GM21360 (cell line): ENCODE measurements around the gene MMP2.

Source experiments
- ATAC-seq: cut with Tn5 transposase; IDR thresholded peaks from one replicate; pipeline ENCODE4 v1.9.1; 2021; ENCODE audit warnings: mild to moderate bottlenecking, moderate library complexity; ENCODE audit not compliant: unreplicated experiment

MMP2 gene

DNA sequence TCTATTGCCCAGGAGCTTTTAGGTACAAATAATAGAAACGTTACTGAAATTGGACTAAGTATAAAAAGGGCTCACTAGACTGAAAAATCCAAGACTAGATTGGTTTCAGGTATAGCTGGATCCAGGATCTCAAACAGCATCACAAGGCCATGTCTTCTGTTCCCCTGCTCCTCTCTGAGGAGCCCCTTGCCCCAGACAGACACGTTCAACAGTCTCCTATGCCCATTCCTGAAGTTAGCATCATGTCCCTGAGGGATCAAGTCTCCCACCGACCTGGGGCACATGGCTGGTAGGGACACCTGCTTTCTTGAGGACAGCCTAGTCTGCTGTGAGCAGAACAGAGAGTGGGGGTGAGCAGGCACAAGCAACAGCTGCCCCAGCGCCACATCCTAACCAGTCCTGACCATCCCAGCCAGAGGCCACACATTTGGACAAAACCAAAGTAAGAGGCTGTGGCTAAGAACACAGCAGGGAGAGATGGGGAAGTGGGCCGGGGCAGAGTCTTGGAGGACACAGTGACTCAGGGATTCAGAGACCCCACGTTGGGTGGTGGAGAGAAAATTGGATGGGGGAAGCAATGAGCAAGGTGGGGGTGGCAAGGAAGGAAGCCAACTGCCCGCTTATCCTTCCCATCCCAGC, 10.5 kb upstream of the MMP2 start:
- no peak for ATAC-seq

DNA sequence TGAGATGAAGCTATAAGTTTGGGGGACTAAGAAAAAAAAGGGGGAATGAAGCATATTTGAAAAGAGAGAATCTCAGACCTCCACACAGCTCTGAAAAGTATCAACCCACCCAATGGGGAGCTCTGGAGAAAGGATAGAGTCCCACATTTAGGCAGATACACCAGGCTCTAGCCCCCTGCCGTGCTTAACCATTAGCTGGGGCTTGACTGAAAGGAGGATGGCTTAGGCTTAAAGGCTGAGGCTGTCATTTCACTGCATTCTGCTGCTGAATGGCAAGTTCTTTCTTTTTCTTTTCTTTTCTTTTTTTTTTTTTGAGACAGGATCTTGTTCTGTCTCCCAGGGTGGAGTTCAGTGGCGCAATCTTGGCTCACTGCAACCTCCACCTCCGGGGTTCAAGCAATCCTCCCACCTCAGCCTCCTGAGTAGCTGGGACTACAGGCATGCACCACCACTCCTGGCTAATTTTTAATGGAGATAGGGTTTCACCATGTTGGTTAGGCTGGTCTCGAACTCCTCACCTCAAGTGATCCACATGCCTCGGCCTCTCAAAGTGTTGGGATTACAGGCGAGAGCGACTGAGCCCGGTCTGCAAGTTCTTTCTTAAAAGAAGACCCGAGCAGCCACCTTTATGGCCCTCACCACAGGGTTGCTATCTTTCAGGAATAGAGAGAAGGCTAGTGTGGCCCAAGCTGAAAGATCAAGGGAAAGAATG, 9.0 kb upstream of the MMP2 start:
- ATAC-seq = no peak

DNA sequence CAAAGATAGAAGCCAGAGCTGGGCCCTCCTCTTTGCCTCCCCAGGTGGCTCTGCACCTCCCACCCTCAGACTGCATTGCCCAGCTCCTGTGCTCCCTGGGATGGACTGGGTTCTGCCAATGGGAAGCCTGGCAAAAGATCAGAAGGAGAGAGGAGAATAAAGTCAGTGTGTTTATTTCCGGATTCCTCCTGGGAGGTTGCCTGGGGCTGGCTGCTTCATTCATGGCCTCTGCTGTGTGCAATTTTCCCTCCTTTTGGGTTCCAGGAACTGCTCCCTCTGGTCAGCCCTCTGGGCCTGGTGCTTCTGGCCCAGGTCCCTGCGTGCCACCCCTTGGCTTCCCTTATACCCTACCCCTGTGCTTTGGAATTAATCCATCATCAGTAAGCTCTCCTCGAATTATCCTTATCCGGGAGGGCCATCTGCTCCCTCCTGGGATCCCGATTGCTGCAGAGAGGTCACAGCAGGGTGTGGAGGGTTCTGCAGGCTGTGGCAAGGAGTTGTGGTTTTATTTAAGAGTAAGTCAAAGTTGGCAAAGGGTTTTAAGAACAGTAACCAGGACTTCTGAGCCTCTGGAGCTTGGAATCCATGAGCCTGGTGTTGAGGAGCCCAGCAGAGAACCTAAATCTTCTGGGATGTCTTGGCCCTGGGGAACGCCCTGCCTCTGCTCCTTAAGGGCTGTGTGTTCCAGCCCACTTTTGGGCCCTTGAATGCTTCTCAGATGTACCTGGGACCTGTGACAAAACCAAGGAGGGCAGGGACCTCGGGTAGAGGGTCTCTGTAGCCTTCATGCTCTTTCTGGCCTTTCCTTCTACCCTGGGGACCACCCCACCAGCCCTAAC, 8.2 kb upstream of the MMP2 start:
- no peak for ATAC-seq

DNA sequence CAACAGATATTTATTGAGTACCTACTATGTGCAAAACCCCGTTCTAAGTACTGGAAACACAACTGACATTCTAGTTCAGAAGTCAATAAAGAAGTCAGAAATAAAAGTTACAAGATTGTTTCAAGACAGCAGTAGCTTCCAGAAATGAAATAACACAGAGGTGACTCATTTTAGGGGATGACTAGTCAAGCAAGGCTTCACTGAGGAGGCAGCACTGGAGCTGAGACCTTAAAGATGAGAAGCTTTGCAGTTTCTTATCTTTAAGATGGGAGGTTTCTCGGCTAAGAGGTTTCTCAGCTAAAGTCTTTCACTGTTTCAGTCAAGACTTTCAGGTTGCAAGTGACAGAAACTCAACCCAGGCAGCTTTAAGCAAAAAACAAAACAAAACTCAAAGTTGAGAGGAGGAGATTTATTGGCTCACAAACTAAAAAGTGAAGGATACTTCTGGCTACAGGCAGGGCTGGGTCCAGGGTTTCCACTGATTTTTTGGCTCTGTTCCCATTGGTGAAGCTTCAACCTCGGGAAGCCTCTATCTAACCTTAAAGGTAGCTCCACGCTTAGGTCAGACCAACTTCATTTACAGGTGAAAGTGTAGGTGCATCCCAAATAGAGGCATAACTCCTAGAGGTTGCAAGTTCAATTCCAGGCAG, 7.4 kb upstream of the MMP2 start:
- peak; percentile 94 for ATAC-seq

DNA sequence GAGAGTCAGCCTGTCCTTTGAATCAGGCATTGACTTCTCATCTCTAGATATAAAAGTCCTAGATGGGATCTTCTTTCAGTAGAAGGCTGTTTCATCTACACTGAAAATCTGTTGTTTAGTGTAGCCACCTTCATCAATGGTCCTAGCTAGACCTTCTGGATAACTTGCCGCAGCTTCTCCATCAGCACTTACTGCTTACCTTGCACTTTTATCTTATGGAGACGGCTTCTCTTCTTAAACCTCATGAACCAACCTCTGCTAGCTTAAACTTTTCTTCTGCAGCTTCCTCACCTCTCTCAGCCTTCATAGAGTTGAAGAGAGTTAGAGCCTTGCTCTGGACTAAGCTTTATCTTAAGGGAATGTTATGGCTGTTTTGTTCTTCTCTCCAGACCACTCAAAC, 5.4 kb upstream of the MMP2 start:
- no peak for ATAC-seq

DNA sequence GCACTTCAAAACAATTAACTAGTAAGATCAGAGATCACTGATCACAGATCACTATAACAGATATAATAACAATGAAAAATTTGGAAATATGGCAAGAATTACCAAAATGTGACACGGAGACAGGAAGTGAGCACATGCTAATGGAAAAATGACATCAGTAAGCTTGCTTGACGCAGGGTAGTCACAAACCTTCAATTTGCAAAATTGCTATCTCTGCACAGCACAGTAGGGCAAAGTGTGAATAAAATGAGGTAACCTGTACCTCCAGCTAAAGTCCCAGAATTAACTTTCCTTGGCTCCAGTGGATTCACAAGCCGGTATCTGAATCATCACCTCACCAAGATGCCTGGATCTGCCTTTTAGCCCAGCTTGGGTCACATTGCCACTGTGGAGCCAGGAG, 4.2 kb upstream of the MMP2 start:
- ATAC-seq = no peak

DNA sequence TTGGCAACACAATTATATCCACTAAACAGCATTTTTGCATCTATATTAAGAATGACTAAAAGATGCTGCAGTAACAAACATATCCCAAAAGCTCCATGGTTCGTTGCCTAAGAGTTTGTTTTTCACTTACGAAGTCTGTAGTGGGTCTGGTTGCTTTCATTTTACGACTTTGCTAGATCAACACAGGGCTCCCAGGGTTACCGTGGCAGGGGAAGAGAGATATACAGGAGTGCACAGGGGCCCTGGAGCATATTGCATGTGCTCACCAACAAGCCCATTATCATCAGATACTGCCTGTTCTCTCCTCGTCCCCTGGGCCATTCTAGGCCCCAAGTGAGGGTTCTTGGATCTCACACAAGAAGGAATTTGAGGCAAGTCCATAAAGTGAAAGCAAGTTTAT, 3.1 kb upstream of the MMP2 start:
- no peak for ATAC-seq

DNA sequence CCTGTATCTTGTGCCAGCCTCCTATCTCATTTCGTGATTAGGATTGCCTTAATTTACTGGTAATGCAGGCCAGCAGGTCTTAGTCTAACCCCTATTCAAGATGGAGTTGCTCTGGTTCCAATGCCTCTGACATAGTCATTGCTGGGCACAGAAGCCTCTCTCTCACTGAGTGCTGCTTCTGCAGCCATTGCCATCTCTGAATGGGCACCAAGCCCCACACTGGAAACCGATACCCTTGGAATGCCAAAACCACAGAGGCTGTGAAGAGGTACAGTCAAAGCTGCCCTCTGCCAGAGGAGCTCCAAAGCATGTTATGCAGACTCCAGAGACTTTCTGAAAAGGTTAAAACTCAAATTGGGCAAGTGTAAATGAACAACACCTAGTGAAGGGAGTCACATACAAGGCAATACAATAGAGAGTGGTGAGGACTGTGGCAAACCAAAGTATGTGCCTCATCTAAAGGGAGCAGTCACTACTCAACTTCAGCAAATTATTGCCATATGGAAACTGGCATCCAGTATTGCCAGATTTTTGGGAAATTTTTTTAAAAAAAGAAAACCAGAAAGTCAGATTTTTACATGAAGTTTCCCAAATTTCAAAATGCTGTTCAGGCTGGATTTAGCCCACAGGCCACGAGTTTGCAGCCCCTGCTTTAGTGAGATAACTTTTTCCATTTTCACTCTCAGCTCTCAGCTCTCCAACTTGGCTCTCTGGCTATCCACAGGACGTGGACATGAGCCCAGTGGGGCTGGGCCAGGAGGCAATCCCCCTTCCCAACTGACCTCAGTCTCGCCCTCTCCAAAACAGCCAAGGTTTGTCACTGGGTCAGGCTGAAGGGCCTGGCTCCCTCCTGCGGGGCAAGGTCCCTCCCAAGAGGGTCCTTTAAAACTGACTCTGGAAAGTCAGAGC, 2.1 kb upstream of the MMP2 start:
- no peak for ATAC-seq

DNA sequence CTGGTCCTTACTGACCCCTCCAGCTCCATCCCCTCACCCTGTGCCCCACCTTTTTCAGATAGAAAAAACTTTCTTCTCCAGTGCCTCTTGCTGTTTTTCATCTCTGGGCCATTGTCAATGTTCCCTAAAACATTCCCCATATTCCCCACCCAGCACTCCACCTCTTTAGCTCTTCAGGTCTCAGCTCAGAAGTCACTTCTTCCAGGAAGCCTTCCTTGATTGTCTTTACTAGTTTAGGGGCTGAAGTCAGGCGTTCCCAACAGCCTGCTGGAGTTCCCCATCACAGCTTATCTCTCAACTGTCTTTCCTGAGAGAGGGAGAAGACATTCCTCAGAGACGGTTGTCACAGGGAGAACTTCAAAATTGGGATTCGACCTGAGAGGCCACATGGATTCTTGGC, 1.3 kb upstream of the MMP2 start:
- ATAC-seq = no peak

DNA sequence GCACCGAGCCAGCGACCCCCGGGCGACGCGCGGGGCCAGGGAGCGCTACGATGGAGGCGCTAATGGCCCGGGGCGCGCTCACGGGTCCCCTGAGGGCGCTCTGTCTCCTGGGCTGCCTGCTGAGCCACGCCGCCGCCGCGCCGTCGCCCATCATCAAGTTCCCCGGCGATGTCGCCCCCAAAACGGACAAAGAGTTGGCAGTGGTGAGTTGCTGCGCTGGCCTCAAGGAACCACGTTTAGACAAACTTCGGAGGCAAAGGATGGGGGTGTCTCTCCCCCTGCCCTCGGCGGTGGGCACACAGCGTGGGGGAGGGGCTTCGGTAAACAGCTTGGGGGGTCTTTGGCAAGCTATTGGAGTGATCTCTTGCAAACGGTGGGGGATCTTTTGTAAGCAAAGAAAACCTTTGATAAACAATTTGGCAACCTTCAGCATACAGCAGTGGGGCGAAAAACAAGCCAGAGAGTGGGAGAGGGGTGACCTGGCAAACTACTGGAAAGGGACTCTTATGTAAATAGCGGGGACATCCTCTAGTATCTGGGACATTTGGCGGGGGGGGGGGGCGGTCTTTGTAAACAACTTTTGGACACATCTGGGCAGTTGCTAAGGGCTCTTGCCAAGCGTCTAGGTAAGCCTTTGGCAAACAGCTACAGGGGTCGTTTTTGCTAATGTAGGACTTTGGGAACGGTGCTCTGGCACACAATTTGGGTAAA, 587 bp downstream of the MMP2 start:
- ATAC-seq = no peak

DNA sequence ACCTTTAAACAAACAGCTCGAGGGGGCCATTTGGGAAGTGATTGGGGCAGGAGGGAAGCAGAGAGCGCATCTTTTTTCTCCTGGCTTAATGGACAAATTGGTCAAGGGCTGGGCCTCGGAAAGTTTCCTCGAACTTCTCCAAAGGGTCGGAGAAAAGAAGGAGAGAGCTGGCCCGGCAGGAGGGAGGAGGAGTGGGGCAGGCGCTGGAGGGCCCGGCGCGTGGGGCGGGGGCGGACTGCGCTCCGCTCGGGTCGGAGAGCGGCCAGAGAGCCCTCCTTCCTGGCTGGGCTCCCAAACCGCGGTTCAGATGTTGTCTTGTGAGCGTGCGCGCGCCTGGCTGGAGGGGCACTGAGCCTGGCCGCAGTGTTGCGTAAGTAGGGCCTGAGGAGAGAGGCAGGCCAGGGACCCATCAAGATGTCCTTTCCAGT, 1.2 kb downstream of the MMP2 start:
- no peak for ATAC-seq

DNA sequence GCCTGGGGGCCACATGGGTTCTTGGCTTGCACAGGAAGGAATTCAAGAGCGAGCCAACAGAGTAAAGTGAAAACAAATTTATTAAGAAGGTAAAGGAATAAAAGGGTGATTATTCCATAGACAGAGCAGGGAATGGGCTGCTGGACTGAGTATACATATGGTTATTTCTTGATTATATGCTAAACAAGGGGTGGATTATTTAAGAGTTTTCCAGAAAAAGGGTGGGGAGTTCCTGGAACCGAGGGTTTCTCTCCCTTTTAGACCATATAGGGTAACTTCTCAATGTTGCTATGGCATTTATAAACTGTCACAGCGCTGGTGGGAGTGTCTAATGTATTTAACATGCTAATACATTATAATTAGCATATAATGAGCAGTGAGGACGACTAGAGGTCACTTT, 2.0 kb downstream of the MMP2 start:
- ATAC-seq = no peak

DNA sequence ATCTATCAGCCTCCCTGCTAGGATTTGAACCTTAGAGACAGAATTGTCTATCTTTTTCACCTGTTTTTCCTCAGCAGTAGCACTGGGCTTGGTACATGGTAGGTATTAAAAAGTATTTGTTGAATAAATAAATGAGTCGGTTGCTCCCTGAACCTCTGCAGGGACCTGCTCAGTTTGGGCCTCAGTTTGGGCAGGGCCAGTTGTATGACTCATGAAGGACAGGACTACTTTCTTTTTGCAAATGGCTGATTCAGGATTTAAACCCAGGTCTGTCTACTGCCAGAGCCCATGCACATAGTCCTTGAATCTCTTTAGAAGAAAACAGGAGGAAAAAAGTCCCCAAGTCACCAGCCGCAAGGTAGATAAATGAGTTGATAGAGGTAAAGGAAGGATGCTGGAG, 3.1 kb downstream of the MMP2 start:
- ATAC-seq = no peak

DNA sequence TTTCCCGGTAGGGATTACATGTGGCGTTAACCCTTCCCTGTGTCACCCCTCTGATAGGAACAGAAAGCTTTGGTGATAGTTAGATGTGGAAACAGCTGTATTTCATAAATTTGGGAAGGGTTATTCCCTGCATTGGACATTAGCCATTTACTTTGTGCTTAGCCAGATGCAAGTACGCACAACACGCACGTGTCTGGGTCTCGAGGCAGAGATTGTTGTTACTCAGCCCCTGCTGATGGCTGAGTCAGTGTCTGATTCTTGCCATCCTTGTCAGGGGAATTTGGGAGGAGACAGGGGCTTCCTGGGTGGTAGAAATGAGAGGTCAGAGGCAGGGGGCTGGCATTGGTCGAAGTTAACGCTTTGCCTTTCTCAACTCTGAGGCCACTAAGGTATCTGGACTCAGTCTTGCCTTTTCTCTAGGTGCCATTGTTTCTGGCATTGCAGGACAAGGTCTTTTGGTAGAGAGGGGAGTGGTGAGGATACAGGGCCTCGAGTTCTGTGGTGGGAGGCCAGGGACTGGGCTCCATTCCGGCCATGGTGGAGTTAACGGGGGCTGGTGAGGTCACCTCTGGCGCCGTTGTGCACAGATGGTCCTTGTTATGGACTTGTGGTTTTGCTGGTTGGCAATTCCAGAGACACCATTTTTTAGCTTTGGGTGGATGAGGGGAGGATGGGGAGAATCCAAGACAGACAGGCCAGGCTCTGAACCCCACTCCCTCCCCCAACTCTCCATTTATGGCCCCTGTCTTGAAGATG, 8.2 kb downstream of the MMP2 start:
- ATAC-seq = no peak

DNA sequence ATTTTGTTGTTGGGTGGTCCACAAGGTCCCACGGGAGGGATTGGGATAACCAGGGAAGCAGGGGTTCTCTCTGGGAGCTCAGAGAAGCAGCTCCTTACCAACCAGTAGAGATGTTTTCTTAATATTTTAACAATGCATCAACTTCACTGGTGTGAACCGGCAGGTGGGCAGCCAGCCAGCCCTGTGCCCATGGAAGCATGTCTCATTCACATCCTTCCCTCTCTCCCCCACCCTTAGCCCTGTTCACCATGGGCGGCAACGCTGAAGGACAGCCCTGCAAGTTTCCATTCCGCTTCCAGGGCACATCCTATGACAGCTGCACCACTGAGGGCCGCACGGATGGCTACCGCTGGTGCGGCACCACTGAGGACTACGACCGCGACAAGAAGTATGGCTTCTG, 9.3 kb downstream of the MMP2 start:
- ATAC-seq = no peak

DNA sequence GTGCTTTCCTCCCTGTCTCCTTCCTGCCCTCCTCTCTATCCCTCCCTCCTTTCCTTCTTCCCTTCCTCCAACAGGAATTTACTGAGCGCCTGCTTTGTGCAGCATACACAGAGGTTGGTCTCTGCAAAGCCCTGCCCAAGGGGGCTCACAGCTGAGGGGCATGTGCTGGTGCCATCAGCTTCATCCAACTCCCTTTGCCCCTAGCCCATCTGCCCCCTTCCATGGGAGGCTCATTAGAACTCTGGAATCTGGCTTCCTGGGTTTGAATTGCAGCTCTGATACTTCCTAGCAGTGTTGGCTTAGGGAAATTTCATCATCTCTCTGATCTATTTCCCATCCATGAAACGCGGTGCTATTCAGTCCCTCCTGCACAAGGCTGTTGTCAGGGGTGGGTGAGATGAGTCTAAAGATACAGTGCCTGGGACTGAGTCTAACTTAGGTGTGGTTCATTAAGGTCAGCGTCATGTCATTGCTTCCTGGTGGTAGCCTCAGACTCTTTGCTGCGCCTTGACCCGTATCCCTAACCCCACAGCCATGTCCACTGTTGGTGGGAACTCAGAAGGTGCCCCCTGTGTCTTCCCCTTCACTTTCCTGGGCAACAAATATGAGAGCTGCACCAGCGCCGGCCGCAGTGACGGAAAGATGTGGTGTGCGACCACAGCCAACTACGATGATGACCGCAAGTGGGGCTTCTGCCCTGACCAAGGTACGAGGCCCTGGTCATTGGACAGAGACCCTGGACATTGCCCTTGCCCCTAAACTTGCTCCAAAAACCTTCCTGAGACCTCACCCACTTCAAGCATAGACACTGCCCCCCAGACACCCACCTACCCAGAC, 10.3 kb downstream of the MMP2 start:
- no peak for ATAC-seq

DNA sequence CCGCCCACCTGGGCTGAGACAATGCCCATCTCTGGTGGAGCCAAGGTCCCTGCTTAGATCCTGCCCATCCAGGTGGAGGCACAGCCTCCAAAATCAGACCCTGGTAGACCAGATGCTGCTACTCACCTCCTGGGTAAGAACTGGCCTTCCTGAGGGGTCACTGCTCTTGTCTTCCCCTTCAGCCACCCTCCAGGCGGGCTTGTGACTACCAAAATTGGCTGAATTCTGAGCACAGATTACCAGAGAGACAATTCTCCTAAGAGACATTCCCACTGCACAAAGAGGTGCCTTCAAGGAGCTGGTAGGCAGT, 10.9 kb downstream of the MMP2 start:
- ATAC-seq = no peak

DNA sequence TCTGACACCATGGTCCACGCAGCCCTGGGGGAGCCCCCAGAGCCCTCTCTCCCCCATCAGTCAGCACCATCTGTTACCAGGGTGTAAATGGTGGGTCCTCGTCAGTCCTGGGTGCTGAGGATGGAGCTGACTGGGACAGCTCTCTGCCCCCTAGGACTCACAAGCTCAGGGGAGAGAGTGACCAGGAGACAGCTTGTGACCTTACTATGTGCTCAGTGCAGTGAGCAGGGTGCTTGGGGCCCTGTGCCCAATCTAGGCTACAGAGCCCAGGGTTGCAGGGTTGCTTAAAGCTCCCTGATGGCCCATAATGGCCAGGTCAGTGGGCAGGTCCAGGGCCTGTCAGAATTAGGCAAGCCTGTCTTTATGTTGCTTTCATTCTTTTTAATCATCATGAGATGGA, 11.3 kb downstream of the MMP2 start:
- ATAC-seq = no peak
